RCC 7860 (cell line): ENCODE measurements around the gene RTP5.

Experiments
- DNase-seq: peaks from one replicate; pipeline ENCODE4 v3.0.0-alpha.2; 2015; ENCODE audit warnings: low spot score
- FAIRE-seq: peaks from 2 replicates; lab custom pipeline; 2012; peaks lifted over from hg19 to GRCh38; lab: Jason Lieb, UNC

The RTP5 gene

DNA sequence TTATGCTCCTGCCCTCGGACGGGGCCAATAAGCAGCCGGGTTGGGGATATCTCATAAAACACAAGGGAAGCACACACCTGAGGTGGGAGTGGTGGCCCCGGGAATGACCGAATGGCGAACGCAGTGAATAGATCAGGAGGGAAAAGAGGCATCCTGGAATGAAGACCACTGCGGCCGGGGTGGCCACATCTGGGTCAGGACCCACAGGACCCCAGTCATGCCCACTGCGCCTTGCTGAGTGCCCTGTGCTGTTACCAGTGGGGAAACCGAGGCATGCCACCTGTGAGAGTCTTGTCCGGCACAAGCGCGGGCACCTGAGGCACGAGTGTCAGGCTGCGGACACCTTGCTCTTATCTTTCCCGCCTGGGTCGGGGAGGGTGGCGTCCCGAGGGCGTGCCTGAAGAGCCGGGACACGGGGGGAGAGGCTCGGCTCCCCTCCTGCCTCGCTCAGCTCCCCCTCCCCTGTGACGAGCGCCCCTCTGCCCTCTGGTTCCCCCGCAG is 12.4 kb upstream of the RTP5 start:
- FAIRE-seq (no peak), DNase-seq (no peak)

DNA sequence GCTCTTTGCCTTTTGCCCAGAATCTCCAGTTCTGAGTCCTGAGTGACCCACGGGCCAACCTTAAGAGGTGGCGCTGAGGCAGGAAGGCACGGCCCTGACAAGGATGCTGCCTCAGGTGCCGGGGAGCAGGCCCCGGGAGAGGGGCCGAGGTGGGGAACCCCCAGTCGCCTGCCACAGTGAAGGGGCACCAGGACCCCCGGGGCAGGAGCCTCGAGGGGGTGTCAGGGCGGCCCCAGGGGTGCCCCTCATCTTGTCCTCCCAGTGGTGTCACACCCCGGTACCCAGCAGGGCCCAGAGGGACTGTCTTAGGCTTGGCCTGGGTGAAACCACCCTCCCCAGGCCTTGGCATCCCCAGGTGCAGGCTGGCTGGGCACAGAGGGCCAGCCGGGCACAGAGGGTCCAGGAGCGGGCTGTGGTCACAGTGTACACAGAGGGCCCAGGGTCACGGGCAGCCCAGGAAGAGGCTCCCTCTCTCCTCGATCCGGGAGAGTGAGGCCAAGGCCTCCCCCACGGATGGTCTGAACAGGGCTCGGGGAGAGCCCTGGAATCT is 11.9 kb upstream of the RTP5 start:
- DNase-seq (no peak), FAIRE-seq (no peak)

DNA sequence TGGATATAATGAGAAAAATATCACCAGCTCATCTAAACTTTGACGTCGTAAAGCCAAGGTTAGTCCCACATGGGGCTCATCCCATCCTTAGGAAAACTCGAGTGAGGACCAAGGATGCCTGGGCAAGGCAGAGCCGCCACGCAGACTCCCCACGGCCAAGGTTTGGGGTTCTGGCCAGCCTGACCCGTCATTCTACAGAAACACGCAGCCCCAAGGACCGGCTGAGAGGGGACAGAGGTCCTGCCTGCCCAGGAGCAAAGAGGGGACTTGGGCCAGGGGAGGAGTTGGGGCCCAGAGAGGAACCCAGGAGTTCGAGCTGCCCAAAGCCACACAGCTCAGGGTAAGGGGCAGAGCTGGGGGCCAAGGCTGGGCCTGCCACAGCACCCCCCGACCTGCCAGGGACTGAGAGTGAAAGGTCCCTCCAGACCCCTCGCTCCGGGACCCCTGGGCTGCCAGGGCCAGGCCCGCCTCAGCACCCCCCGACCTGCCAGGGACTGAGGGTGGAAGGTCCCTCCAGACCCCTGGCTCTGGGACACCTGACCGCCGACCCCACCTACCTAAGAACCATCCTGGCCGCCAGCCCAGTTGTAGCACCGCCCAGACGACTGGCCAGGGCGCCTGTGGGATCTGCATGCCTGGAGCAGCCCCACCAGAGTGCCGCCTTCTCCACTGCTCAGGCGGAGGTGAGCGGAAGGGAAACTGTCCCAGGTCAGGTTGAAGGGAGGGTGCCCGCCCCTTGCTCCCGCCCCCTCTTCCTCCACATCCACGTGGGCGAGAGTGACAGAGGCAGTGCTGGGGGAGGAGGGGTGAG is 11.1 kb upstream of the RTP5 start, which contains the start of gene PDCD1:
Gene PDCD1, minus strand, starts transcription at position 689 of the 811 bp plus-strand sequence. Its CDS starts 56 bp downstream, at position 633.
- FAIRE-seq (no peak), DNase-seq (no peak)

DNA sequence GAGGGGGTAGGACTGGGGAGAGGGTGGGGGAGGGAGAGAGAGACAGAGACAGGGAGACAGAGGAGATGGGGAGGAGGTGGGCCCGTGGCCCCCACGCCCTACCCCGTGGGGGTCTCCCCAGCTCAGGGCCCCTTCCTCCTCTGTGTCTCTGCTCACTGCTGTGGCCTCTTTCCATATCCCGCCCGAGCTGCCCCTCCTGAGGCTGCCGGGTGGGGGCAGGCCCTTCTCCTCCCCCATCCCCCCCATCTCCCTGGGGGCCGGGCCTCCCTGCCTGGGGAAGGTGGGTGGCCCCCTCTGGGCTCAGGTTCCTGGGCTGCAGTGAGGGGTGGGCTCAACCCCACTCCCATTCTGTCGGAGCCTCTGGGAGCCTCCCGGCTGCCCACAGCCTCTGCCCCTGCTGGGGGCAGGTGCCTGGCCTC is 10.5 kb upstream of the RTP5 start:
- FAIRE-seq (no peak), DNase-seq (no peak)

DNA sequence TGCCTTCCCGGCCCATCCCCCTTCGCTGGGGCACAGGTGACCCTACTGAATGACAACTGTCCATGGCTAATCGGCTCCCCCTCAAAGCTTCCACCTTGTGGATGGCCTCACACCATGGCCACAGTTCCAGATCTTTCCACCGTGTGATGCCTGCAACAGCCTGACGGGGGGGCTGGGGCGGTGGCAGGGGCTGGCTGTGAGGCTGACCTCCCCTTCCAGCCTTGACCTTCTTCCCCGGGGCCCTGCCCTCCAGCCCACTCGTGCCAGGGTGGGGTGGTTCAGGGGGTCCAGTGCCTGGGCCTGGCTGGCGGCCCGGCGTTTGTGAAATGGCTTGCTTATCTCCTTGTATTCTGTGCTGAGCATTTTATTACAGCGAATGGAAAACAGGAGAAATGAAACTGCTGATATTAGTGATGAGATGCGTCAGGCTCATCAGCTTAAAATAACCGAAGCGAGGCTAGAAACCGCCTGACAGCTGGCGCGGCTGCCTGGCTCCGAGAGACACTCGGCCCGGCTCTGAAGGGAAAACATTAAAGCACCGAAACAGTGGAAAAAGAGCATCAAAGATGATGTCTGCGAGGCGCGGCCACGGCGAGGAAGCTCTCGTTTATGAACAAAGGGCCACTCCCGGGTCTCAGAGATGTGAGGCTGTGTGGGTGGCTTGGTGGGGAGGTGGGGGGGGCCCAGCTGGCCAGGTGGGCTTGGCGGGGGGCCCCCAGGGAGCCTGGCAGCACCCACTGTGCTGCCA is 9.9 kb upstream of the RTP5 start:
- DNase-seq = no peak
- no peak for FAIRE-seq

DNA sequence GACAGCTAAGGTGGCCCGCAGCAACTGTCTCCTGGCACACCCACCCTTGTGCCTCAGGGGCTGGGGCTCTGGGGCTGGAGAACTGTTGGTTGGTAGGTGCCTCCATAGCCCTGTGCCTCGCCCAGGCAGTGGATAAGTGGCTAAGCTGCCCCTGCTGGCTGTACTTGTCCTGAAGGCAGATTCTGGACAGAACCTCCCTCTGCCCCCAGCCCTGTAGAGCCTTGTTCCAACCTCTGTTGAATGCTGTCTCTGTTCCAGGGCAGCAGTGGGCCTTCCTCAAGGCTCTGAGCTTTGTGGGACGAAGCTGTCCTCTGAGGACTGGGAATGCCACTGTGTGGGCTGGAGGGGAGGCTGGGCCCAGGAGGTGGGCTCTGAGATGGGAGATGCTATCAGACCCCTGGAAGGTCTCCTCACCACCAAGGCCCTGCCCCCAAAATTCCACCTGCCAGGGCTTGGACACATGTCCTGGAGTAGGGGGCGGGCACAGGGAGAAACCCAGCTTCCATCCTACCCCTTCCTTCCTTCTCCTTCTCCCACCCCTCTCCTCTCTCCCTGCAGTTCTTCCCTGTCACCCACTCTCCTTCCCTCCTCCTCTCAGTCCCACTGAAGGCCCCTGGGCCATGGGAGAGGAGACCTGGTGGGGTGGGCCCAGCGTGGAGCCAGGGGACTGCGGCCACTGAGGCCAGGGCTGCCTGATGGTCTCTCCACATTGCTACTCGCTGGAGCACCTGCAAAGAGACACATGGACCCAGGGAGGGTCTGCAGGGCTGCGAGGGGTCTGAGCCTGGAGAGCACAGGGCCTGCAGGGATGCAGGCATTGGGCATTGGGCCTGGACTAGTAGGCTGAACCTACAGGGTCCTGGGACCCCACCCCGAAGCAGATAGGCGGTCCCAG is 9.1 kb upstream of the RTP5 start:
- FAIRE-seq (no peak), DNase-seq (no peak)

- FAIRE-seq = no peak
These were observed 8.3 kb upstream of the RTP5 start for GRCh38 chr2:241861264-241861663.

GRCh38 chr2:241862093-241862492 is 7.4 kb upstream of the RTP5 start:
- FAIRE-seq = no peak
- no peak for DNase-seq

More at GRCh38 chr2:241861264-241861663, 8.3 kb upstream of the RTP5 start:
- DNase-seq = no peak

DNA sequence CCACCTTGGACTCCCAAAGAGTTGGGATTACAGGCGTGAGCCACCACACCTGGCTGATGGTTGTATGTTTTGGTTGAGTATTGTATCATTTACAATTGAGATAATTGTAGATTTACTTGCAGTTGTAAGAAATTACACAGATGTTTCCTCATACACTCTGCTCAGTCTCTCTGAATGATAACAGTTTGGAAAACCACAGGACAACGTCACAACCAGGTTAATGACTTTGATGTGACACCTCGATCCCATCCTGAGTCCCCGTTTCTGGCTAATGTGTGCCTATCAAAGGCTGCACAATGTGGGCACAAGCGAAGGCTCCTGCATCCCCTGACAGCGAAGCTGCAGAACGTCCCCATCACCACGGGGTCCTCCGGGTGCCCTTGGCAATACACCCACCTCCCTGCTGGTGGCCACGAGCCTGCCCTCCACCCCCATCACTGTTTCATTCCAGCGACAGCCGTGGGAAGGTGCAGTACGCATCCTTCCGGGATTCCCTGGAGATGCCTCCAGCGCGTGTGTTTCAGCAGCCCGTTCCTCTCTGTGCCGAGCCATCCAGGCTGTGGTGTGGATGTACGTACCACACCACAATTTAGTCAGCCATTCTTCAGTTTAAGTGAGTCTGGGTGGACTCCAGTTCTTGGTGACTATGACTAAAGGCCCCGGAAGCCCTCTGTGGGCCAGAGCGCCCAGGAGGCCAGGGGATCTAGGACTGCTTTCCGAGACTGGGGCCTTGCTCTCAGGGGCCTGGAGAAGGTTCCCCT is 6.6 kb upstream of the RTP5 start:
- FAIRE-seq (no peak), DNase-seq (no peak)

DNA sequence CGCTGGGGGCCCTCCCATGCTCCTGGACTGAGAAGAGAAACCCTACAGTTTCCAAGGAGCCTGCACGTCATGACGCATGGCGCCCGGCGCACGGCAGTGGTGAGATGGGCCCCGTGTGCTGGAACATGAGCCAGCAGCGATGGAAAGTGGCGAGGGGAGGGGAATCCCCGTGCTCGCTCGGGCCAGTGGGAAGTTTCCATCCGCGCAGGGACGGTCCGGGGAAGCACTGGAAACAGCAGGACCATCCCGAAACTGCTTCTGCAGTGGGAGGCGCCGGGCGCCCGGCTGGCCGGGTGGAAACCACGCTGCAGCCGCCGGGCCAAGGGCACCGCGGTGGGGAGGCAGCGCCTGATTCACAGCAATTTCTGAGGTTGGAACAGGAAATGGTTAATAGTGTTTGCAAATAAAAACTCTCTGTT is 6.0 kb upstream of the RTP5 start:
- DNase-seq = no peak
- no peak for FAIRE-seq

DNA sequence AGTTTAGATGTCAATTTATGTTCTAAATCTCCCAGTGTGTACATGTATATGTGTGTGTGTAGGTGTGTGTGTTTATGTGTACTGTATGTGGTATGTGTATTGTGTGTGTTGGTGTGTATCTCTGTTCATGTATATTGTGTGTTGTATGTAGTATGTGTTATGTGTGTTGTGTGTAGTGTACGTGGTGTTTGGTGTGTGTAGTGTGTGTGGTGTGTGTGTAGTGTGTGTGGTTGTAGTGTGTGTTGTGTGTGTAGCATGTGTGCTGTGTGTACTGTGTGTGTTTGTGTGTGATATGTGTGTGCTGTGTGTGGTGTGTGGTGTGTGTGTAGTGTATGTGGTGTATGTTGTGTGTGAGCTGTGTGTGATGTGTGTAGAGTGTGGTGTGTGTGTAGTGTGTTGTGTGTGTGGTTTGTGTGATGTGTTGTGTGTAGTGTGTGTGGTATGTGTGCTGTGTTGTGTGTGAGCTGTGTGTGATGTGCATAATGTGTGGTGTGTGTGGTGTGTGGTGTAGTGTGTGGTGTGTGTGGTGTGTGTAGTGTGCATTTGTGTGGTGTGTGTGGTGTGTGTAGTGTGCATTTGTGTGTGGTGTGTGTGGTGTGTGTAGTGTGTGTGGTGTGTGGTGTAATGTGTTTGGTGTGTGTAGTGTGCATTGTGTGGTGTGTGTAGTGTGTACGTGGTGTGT is 5.2 kb upstream of the RTP5 start:
- FAIRE-seq (no peak), DNase-seq (no peak)

GRCh38 chr2:241864850-241865213 is 4.7 kb upstream of the RTP5 start:
- FAIRE-seq = no peak
- DNase-seq = no peak

GRCh38 chr2:241865416-241865956 is 4.0 kb upstream of the RTP5 start:
- DNase-seq (no peak), FAIRE-seq (no peak)

DNA sequence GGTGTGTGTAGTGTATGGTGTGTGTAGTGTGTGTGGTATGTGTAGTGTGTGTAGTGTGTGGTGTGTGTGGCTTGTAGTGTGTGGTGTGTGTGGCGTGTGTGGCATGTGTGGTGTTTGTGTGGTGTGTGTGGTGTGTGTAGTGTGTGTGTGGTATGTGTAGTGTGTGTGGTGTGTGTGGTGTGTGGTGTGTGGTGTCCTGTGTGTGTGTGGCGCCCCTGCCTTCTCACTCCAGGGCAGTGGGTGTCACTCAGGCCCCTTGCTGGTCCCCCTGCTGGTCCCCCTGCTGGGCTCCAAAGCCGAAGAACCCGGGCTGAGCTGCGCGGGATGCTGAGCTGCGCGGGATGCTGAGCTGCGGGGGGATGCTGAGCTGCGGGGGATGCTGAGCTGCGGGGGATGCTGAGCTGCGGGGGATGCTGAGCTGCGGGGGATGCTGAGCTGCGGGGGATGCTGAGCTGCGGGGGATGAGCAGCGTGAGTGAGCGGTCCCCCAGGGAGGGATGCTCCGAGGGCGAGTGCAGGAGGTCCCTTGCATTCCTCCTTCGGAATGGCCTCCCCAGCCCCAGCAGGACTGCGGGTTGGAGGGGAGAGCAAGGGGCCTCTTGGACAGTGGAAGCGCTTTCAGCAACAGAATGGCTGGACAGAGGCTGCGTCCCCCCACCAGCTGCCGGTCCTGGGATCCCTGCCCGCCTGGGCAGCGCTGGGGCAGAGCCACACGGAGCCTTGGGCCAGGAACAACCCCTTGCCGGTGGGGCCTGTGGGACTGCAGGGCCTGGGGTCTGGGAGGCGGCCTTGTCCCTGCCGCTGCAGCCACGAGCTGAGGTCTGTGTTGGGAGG is 3.4 kb upstream of the RTP5 start:
- FAIRE-seq (no peak), DNase-seq (no peak)

GRCh38 chr2:241866790-241867645 is 2.5 kb upstream of the RTP5 start:
- no peak for FAIRE-seq
- no peak for DNase-seq

GRCh38 chr2:241867776-241868420 is 1.6 kb upstream of the RTP5 start:
- DNase-seq (no peak), FAIRE-seq (no peak)

GRCh38 chr2:241868661-241869081 is 858 bp upstream of the RTP5 start:
- FAIRE-seq = no peak

More at GRCh38 chr2:241868661-241869081, 858 bp upstream of the RTP5 start:
- DNase-seq = no peak
